GM12878 (cell line): ENCODE measurements around the gene PI16. TPM values are rescaled to one million over a fixed set of nuclear protein-coding genes. Genes with fewer than 3 reads are reported as not detected.

Experiments
- ATAC-seq: fragments of 200-7000 bp; cut with Tn5 transposase; 3 replicates; pipeline ENCODE4 v1.9.1; 2020; ENCODE audit warnings: mild to moderate bottlenecking, moderate library complexity
- BruUV-seq: library from RNA; stranded (reverse); fragments of 400-500 nt; replicated peaks from 2 replicates; lab custom pipeline; 2021; lab: Mats Ljungman, UMichigan
- CTCF ChIA-PET: fragments of 300-600 bp; sonication (Branson Sonifier 250); formaldehyde crosslinking; extraction: SDS; loops from one replicate; lab custom pipeline; 2021; ENCODE audit warnings: inconsistent platforms; lab: Yijun Ruan, JAX
- POLR2A ChIA-PET: fragments of 350-600 bp; formaldehyde crosslinking; extraction: SDS; loops from one replicate; lab custom pipeline; 2021; ENCODE audit warnings: inconsistent platforms; lab: Charles Lee
- RAD21 ChIA-PET: fragments of 300-600 bp; sonication (Branson Sonifier 250); formaldehyde crosslinking; loops from one replicate; lab custom pipeline; 2023; ENCODE audit warnings: antibody characterized with exemption; ENCODE audit not compliant: unreplicated experiment; lab: Charles Lee
- SMC1A ChIA-PET: fragments of 300-600 bp; sonication (Branson Sonifier 250); formaldehyde crosslinking; loops from one replicate; lab custom pipeline; 2023; ENCODE audit not compliant: unreplicated experiment, uncharacterized antibody; lab: Charles Lee
- DNase-seq: peaks from one replicate; pipeline ENCODE4 v3.0.0-alpha.2; 2011; ENCODE audit warnings: low read depth, low spot score
- FAIRE-seq: peaks from 3 replicates; lab custom pipeline; 2011; peaks lifted over from hg19 to GRCh38; lab: Jason Lieb, UNC
- H2AFZ ChIP-seq: 2 replicates; pipeline ENCODE4 v1.6.0; 2011; ENCODE audit warnings: low read depth, low read length, control low read depth; ENCODE audit not compliant: control insufficient read depth
- H3K27ac ChIP-seq: 2 replicates; pipeline ENCODE4 v1.5.1; 2011; ENCODE audit warnings: control low read depth; ENCODE audit not compliant: control insufficient read depth, insufficient read depth
- H3K27me3 ChIP-seq, 2 experiments: replicated peaks in 1 of 2; 2 replicates each; pipeline versions ENCODE4 v1.6.0 to v1.6.1; 2011; ENCODE audit warnings: low read length in 1 of 2; ENCODE audit not compliant: control insufficient read depth in 2 of 2, insufficient read depth in 2 of 2
- H3K36me3 ChIP-seq, 2 experiments: 2 replicates each; pipeline ENCODE4 v1.5.1; 2011; ENCODE audit warnings: low read length in 1 of 2; ENCODE audit not compliant: control insufficient read depth in 2 of 2, insufficient read depth in 2 of 2
- H3K4me1 ChIP-seq: 2 replicates; pipeline ENCODE4 v1.6.1; 2011; ENCODE audit warnings: mild to moderate bottlenecking, low read length, moderate library complexity, mixed read lengths; ENCODE audit not compliant: control insufficient read depth, insufficient read depth
- H3K4me2 ChIP-seq: 2 replicates; pipeline ENCODE4 v1.6.0; 2011; ENCODE audit warnings: control low read depth; ENCODE audit not compliant: control insufficient read depth, insufficient read depth
- H3K4me3 ChIP-seq: fragments of 200-600 bp; sonication (generic); 2 replicates; pipeline ENCODE4 v1.5.1; 2016
- H3K79me2 ChIP-seq: 2 replicates; pipeline ENCODE4 v1.6.0; 2011; ENCODE audit warnings: low read length; ENCODE audit not compliant: control insufficient read depth, insufficient read depth
- H3K9ac ChIP-seq: 2 replicates; pipeline ENCODE4 v1.8.0; 2011; ENCODE audit warnings: low read length, control low read depth, mixed read lengths; ENCODE audit not compliant: control insufficient read depth, insufficient read depth
- H3K9me3 ChIP-seq: replicated peaks from 3 replicates; pipeline ENCODE4 v1.5.1; 2011; ENCODE audit warnings: mild to moderate bottlenecking, low read length; ENCODE audit not compliant: control insufficient read depth, insufficient read depth
- H4K20me1 ChIP-seq: 2 replicates; pipeline ENCODE4 v1.6.0; 2011; ENCODE audit not compliant: control insufficient read depth, insufficient read depth
- ATF2 ChIP-seq: IDR thresholded peaks from 2 replicates; pipeline ENCODE4 v1.6.1; 2012; ENCODE audit warnings: low read length, inconsistent platforms
- BCLAF1 ChIP-seq: fragments of 450-650 bp; IDR thresholded peaks from 2 replicates; pipeline ENCODE4 v1.6.1; 2017; ENCODE audit warnings: antibody characterized with exemption, mild to moderate bottlenecking, moderate library complexity
- CBFB ChIP-seq: IDR thresholded peaks from 2 replicates; pipeline ENCODE4 v1.6.1; 2016; ENCODE audit warnings: antibody characterized with exemption, low read depth
- CEBPB ChIP-seq, 2 experiments: fragments of 150-350 bp in 1 of 2; IDR thresholded peaks; 2 replicates each; pipeline ENCODE4 v1.6.1; 2012 to 2014; ENCODE audit warnings: low read depth in 2 of 2, low read length in 2 of 2, borderline replicate concordance in 1 of 2, inconsistent platforms in 1 of 2
- E2F4 ChIP-seq: IDR thresholded peaks from 2 replicates; pipeline ENCODE4 v1.6.1; 2012; ENCODE audit warnings: low read depth, low read length, improper control_type of control experiment
- FOXK2 ChIP-seq: fragments of 450-650 bp; IDR thresholded peaks from 2 replicates; pipeline ENCODE4 v1.6.1; 2017; ENCODE audit warnings: mild to moderate bottlenecking, moderate library complexity
- HDAC6 ChIP-seq: fragments of 200-600 bp; sonication (generic); IDR thresholded peaks from one replicate; pipeline ENCODE4 v1.8.0; 2017; ENCODE audit warnings: antibody characterized with exemption; ENCODE audit not compliant: unreplicated experiment
- NR2C2 ChIP-seq: IDR thresholded peaks from 2 replicates; pipeline ENCODE4 v1.6.1; 2011; ENCODE audit warnings: borderline replicate concordance, low read depth; ENCODE audit not compliant: control insufficient read depth, insufficient read length
- RAD51 ChIP-seq: fragments of 450-650 bp; IDR thresholded peaks from 2 replicates; pipeline ENCODE4 v1.6.1; 2016; ENCODE audit warnings: moderate library complexity, mild to moderate bottlenecking, inconsistent platforms
- RBBP5 ChIP-seq: fragments of 200-600 bp; sonication (generic); conservative IDR thresholded peaks from 2 replicates; pipeline ENCODE4 v1.6.1; 2016
- RUNX3 ChIP-seq: IDR thresholded peaks from 2 replicates; pipeline ENCODE4 v1.6.1; 2012; ENCODE audit warnings: low read length, inconsistent platforms
- STAT1 ChIP-seq: fragments of 450-650 bp; conservative IDR thresholded peaks from 2 replicates; pipeline ENCODE4 v1.6.1; 2014; ENCODE audit warnings: antibody characterized with exemption, mild to moderate bottlenecking
- SUZ12 ChIP-seq: fragments of 200-600 bp; sonication (generic); IDR thresholded peaks from one replicate; pipeline ENCODE4 v1.6.1; 2018; ENCODE audit warnings: antibody characterized with exemption, mild to moderate bottlenecking; ENCODE audit not compliant: unreplicated experiment
- TCF12 ChIP-seq: IDR thresholded peaks from 2 replicates; pipeline ENCODE4 v1.6.1; 2011; ENCODE audit warnings: low read depth, mild to moderate bottlenecking, low read length
- ZBTB40 ChIP-seq: fragments of 450-650 bp; IDR thresholded peaks from 2 replicates; pipeline ENCODE4 v1.6.1; 2016; ENCODE audit warnings: mild to moderate bottlenecking, moderate library complexity, borderline replicate concordance
- ZNF274 ChIP-seq: IDR thresholded peaks from one replicate; pipeline ENCODE4 v1.8.0; 2011; ENCODE audit not compliant: insufficient read length, insufficient read depth
- WGBS: methylation state at CpG from one replicate; pipeline ENCODE4 v1.1.6; 2016; ENCODE audit warnings: low lambda C conversion rate; ENCODE audit not compliant: insufficient replicate concordance, insufficient coverage; ENCODE audit errors: missing lambda C conversion rate; 5-methylcytosine and 5-hydroxymethylcytosine counted together
- in situ Hi-C: fragments of 300-500 bp; cut with MboI; formaldehyde crosslinking; loops from 9 replicates; pipeline ENCODE4 v1.14.3; 2018; ENCODE audit warnings: mixed read lengths
- intact Hi-C: fragments of 100-400 bp; cut with micrococcal nuclease; formaldehyde crosslinking; loops from one replicate; pipeline ENCODE4 v1.14.2; 2022; ENCODE audit not compliant: unreplicated experiment
- polyA plus RNA-seq, 11 experiments: library from polyadenylated mRNA; depleted of rRNA in 4 of 11; unstranded in 6 of 11; stranded (reverse) in 5 of 11; fragments of >200 nt; fragmentation: Nextera tagmentation in 4 of 11; fragmentation: Illumina TruSeq in 1 of 11; extraction: Ambion mirVana in 4 of 11; extraction: Trizol in 1 of 11; gene quantifications; 1 replicate in 1 of 11; 2 replicates in 10 of 11; pipeline versions ENCODE4 v1.2.1 to v1.2.3, GENCODE V29; 2011 to 2016; ENCODE audit warnings: inconsistent platforms in 2 of 11, missing spikeins in 2 of 11, low read depth in 1 of 11
- total RNA-seq, 4 experiments: library from RNA; depleted of rRNA in 3 of 4; stranded (reverse); fragments of >200 nt in 3 of 4; fragmentation: Illumina TruSeq in 1 of 4; extraction: Trizol in 1 of 4; gene quantifications; 2 replicates each; pipeline versions ENCODE4 v1.2.1 to v1.2.3, GENCODE V29; 2013 to 2021

Gene PI16
- total and polyA plus RNA-seq, 10 of the 15 experiments (the other 5 are each of a cell fraction or from before 2014, with no cell fraction given) = 0.08 to 0.12 TPM; not detected in 8

GRCh38 chr6:36920049-36920448, 34.5 kb upstream of the PI16 start:
- in situ Hi-C loops = no loop called here
- no peak for FAIRE-seq

More at GRCh38 chr6:36920049-36920448, 34.5 kb upstream of the PI16 start:
- H2AFZ ChIP-seq = no peak overlapping the region
- TF ChIP-seq FOXK2 = no peak
- no peak for TF ChIP-seq STAT1
- no peak for TF ChIP-seq SUZ12
- TF ChIP-seq E2F4 = no peak
- no peak for TF ChIP-seq TCF12
- TF ChIP-seq ATF2 = no peak
- TF ChIP-seq HDAC6 = no peak
- no peak for TF ChIP-seq RAD51
- TF ChIP-seq CBFB = no peak
- TF ChIP-seq CEBPB (IDR thresholded peaks at IDR 0.05; ENCODE audit: borderline replicate concordance in 1 of 2, low read depth in 2 of 2, low read length in 2 of 2) = no peak
- no peak for TF ChIP-seq RUNX3
- TF ChIP-seq NR2C2 = no peak
- no peak for TF ChIP-seq BCLAF1
- TF ChIP-seq RBBP5 = no peak
- TF ChIP-seq ZBTB40 = no peak
- no peak for TF ChIP-seq ZNF274
- CTCF ChIA-PET = no interaction called here
- BruUV-seq = no TSS peak
- DNase-seq (no peak), ATAC-seq (no peak)
- WGBS = 98% methylated on average over 4 of the region's 4 CpGs
- H3K4me2 ChIP-seq = no peak overlapping the region
- POLR2A ChIA-PET = no interaction called here
- intact Hi-C loops = no loop called here
- no peaks in the 10 kb centered on the region for H3K27me3 ChIP-seq
- H4K20me1 ChIP-seq = no peaks in the 10 kb centered on the region
- H3K36me3 ChIP-seq = peaks cover 2 to 12% of the 10 kb centered on the region in 2 experiments; a peak in 3 of 4 replicates
- no peak overlapping the region for H3K27ac ChIP-seq
- RAD21 ChIA-PET = no interaction called here
- SMC1A ChIA-PET = no interaction called here
- H3K79me2 ChIP-seq = no peaks in the 10 kb centered on the region
- H3K9ac ChIP-seq = no peak overlapping the region
- H3K4me1 ChIP-seq = no peaks in the 10 kb centered on the region
- H3K4me3 ChIP-seq = no peak overlapping the region
- no peaks in the 10 kb centered on the region for H3K9me3 ChIP-seq
